ENCODE data around the gene ASIC2. TPM values are rescaled to one million over a fixed set of nuclear protein-coding genes. Genes with fewer than 3 reads are reported as not detected.

ASIC2 gene
- total and polyA plus RNA-seq, 9 of the 15 experiments (the other 6 are each of a cell fraction or from before 2014, with no cell fraction given): not detected

DNA sequence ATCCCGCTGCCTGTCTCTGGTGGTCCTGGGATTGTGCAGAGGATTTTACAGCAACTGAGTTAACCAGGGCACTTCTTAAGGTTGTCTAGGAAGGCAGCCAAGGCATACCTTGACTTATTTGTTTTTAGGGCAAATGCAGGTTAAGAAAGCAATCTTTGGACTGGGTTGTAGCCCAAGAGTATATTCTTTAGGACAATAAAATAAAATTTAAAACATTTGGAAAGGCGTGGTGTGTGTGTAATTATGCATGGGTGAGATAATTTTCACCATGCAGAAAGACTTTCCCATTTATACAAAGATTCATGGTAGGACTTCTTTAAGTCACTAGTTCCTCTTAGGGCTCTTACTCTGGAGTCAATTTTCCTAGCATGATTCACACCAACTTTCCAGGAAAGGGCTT lies 208.3 kb downstream of the ASIC2 start:
- ChIA-PET CTCF (ENCODE audit: low intra/inter-chr PET ratio) (no interaction called here), POLR2A (interaction anchor here (1.4 kb wide), 1 partner anchor 13 kb away, joined by 3 read pairs; no protein-coding TSS in a partner anchor)
- Histone ChIP-seq H3K9ac (ENCODE audit: insufficient read depth in 1 of 2, low read depth in 2 of 2, low read length in 2 of 2) (no peak overlapping the region), H3K79me2 (ENCODE audit: control insufficient read depth, insufficient read depth, low read length) (no peaks in the 10 kb centered on the region), H3K27ac (ENCODE audit: extremely low read depth, low read depth, low read length) (no peak overlapping the region), H2AFZ (ENCODE audit: low read depth, low read length) (no peak overlapping the region), H4K20me1 (replicated peaks; ENCODE audit: control insufficient read depth, insufficient read depth, low read length) (no peaks in the 10 kb centered on the region; the same call in 1 of the 2 replicates), H3K4me3 (no peak overlapping the region), H3K4me2 (ENCODE audit: insufficient read depth, low read length) (no peak overlapping the region), H3K9me3 (replicated peaks; ENCODE audit: control insufficient read depth, insufficient read depth, low read depth, low read length) (no peaks in the 10 kb centered on the region), H3K9me1 (ENCODE audit: control insufficient read depth, insufficient read depth, low read length) (no peaks in the 10 kb centered on the region), H3K4me1 (replicated peaks in 1 of 2; ENCODE audit: control insufficient read depth in 2 of 2, insufficient read depth in 2 of 2, low read length in 2 of 2) (no peaks in the 10 kb centered on the region), H3K36me3 (ENCODE audit: control insufficient read depth, insufficient read depth, low read length) (no peaks in the 10 kb centered on the region), H3K27me3 (ENCODE audit: control insufficient read depth in 2 of 2, insufficient read depth in 2 of 2, low read length in 2 of 2) (no peaks in the 10 kb centered on the region; a peak in 1 of 5 replicates)
- intact Hi-C loops (cut with micrococcal nuclease) (no loop called here), in situ Hi-C loops (cut with MboI) (no loop called here)
- no TSS peak for BruUV-seq (replicated peaks)
- no peak for FAIRE-seq
- 0% methylated on average over 2 of the region's 2 CpGs for WGBS (ENCODE audit: insufficient coverage, low coverage, missing lambda C conversion rate)
- ATAC-seq: no peak
- no peak for DNase-seq (ENCODE audit: extremely low read depth in 1 of 4, low spot score in 3 of 4)
- TF ChIP-seq ZBTB17 (CRISPR knock-in tag; IDR thresholded peaks at IDR 0.05): no peak
- TF ChIP-seq, protein P1, sequence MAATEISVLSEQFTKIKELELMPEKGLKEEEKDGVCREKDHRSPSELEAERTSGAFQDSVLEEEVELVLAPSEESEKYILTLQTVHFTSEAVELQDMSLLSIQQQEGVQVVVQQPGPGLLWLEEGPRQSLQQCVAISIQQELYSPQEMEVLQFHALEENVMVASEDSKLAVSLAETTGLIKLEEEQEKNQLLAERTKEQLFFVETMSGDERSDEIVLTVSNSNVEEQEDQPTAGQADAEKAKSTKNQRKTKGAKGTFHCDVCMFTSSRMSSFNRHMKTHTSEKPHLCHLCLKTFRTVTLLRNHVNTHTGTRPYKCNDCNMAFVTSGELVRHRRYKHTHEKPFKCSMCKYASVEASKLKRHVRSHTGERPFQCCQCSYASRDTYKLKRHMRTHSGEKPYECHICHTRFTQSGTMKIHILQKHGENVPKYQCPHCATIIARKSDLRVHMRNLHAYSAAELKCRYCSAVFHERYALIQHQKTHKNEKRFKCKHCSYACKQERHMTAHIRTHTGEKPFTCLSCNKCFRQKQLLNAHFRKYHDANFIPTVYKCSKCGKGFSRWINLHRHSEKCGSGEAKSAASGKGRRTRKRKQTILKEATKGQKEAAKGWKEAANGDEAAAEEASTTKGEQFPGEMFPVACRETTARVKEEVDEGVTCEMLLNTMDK (IDR thresholded peaks at IDR 0.05; ENCODE audit: borderline replicate concordance, insufficient read depth, low read depth, low read length, poor library complexity, severe bottlenecking): no peak
- TF ChIP-seq, protein P2, sequence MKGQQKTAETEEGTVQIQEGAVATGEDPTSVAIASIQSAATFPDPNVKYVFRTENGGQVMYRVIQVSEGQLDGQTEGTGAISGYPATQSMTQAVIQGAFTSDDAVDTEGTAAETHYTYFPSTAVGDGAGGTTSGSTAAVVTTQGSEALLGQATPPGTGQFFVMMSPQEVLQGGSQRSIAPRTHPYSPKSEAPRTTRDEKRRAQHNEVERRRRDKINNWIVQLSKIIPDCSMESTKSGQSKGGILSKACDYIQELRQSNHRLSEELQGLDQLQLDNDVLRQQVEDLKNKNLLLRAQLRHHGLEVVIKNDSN (CRISPR knock-in tag; IDR thresholded peaks at IDR 0.05): no peak
- TF ChIP-seq KDM4B (IDR thresholded peaks at IDR 0.05; ENCODE audit: borderline replicate concordance in 2 of 2, low read depth in 1 of 2): no peak
- TF ChIP-seq MBD2 (IDR thresholded peaks at IDR 0.05; ENCODE audit: borderline replicate concordance, low read depth): no peak
- TF ChIP-seq, protein P3, sequence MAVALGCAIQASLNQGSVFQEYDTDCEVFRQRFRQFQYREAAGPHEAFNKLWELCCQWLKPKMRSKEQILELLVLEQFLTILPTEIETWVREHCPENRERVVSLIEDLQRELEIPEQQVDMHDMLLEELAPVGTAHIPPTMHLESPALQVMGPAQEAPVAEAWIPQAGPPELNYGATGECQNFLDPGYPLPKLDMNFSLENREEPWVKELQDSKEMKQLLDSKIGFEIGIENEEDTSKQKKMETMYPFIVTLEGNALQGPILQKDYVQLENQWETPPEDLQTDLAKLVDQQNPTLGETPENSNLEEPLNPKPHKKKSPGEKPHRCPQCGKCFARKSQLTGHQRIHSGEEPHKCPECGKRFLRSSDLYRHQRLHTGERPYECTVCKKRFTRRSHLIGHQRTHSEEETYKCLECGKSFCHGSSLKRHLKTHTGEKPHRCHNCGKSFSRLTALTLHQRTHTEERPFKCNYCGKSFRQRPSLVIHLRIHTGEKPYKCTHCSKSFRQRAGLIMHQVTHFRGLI (CRISPR knock-in tag; IDR thresholded peaks at IDR 0.05): no peak
- no peak for TF ChIP-seq POLR3G (IDR thresholded peaks at IDR 0.05; ENCODE audit: extremely low read depth, insufficient read length, insufficient replicate concordance)
- TF ChIP-seq RBM25 (IDR thresholded peaks at IDR 0.05; ENCODE audit: low read depth, low read length, severe bottlenecking): no peak
- TF ChIP-seq JUNB (CRISPR knock-in tag; conservative IDR thresholded peaks at IDR 0.05): no peak
- TF ChIP-seq TRIM28 (IDR thresholded peaks at IDR 0.05): no peak
- TF ChIP-seq HMGN3 (IDR thresholded peaks at IDR 0.05; ENCODE audit: borderline replicate concordance, extremely low read depth, insufficient read length, low read depth, low read length): no peak
- TF ChIP-seq, protein P4, sequence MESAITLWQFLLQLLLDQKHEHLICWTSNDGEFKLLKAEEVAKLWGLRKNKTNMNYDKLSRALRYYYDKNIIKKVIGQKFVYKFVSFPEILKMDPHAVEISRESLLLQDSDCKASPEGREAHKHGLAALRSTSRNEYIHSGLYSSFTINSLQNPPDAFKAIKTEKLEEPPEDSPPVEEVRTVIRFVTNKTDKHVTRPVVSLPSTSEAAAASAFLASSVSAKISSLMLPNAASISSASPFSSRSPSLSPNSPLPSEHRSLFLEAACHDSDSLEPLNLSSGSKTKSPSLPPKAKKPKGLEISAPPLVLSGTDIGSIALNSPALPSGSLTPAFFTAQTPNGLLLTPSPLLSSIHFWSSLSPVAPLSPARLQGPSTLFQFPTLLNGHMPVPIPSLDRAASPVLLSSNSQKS (CRISPR knock-in tag; IDR thresholded peaks at IDR 0.05): no peak
- TF ChIP-seq SMARCA4 (IDR thresholded peaks at IDR 0.05): no peak
- TF ChIP-seq PYGO2 (tag; IDR thresholded peaks at IDR 0.05): no peak
- TF ChIP-seq FOXP1 (CRISPR knock-in tag; IDR thresholded peaks at IDR 0.05): no peak
- TF ChIP-seq, protein P5, sequence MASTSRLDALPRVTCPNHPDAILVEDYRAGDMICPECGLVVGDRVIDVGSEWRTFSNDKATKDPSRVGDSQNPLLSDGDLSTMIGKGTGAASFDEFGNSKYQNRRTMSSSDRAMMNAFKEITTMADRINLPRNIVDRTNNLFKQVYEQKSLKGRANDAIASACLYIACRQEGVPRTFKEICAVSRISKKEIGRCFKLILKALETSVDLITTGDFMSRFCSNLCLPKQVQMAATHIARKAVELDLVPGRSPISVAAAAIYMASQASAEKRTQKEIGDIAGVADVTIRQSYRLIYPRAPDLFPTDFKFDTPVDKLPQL (IDR thresholded peaks at IDR 0.05; ENCODE audit: extremely low read depth, insufficient read length): no peak
- TF ChIP-seq SP2 (IDR thresholded peaks at IDR 0.05; ENCODE audit: extremely low read depth, low read depth, low read length, poor library complexity, severe bottlenecking): no peak
